GM23338 (cell line): ENCODE measurements around the gene VPS4A. TPM values are rescaled to one million over a fixed set of nuclear protein-coding genes. Genes with fewer than 3 reads are reported as not detected.
A peak's percentile ranks its signal among the peaks of the same experiment; 100 is the strongest.

Experiments
- ATAC-seq: fragments of 200-7000 bp; cut with Tn5 transposase; 3 replicates; pipeline ENCODE4 v1.9.1; 2020
- DNase-seq: peaks from one replicate; pipeline ENCODE4 v3.0.0-alpha.2; 2015; ENCODE audit warnings: low spot score
- H2AFZ ChIP-seq: fragments of 200-600 bp; sonication (generic); 2 replicates; pipeline ENCODE4 v1.8.0; 2016; ENCODE audit warnings: antibody characterized with exemption, mild to moderate bottlenecking, moderate library complexity
- H3F3A ChIP-seq: fragments of 200-600 bp; sonication (generic); replicated peaks from 2 replicates; pipeline ENCODE4 v1.8.0; 2017; ENCODE audit warnings: antibody characterized with exemption, mixed run types, low read depth
- H3K27ac ChIP-seq: fragments of 200-600 bp; sonication (generic); 2 replicates; pipeline ENCODE4 v1.6.1; 2016; ENCODE audit warnings: low read depth
- H3K27me3 ChIP-seq: fragments of 200-600 bp; sonication (generic); 2 replicates; pipeline ENCODE4 v1.8.0; 2016; ENCODE audit warnings: mild to moderate bottlenecking, mixed run types, moderate library complexity; ENCODE audit not compliant: insufficient read depth
- H3K36me3 ChIP-seq: fragments of 200-600 bp; sonication (generic); 2 replicates; pipeline ENCODE4 v1.8.0; 2016; ENCODE audit warnings: mild to moderate bottlenecking; ENCODE audit not compliant: insufficient read depth
- H3K4me1 ChIP-seq: fragments of 200-600 bp; sonication (generic); 2 replicates; pipeline ENCODE4 v1.8.0; 2016; ENCODE audit warnings: mild to moderate bottlenecking, moderate library complexity; ENCODE audit not compliant: insufficient read depth
- H3K4me2 ChIP-seq: fragments of 200-600 bp; sonication (generic); 2 replicates; pipeline ENCODE4 v1.7.1; 2017; ENCODE audit warnings: mixed run types
- H3K4me3 ChIP-seq: fragments of 200-600 bp; sonication (generic); 2 replicates; pipeline ENCODE4 v1.6.1; 2016; ENCODE audit warnings: mixed run types
- H3K79me2 ChIP-seq: fragments of 200-600 bp; sonication (generic); replicated peaks from 2 replicates; pipeline ENCODE4 v1.8.0; 2017; ENCODE audit warnings: mild to moderate bottlenecking; ENCODE audit not compliant: insufficient read depth
- H3K9me2 ChIP-seq: fragments of 200-600 bp; sonication (generic); 2 replicates; pipeline ENCODE4 v1.8.0; 2017; ENCODE audit not compliant: insufficient read depth
- H4K20me1 ChIP-seq: fragments of 200-600 bp; sonication (generic); replicated peaks from 2 replicates; pipeline ENCODE4 v1.8.0; 2017; ENCODE audit warnings: mild to moderate bottlenecking; ENCODE audit not compliant: insufficient read depth
- H3K27ac Mint-ChIP-seq: 2 replicates; pipeline ENCODE4 v1.8.0; 2020; ENCODE audit warnings: inconsistent platforms, mild to moderate bottlenecking, moderate library complexity, mixed read lengths
- H3K27me3 Mint-ChIP-seq: 3 replicates; pipeline ENCODE4 v1.8.0; 2022; ENCODE audit warnings: low read depth, mild to moderate bottlenecking, moderate library complexity, mixed read lengths, inconsistent platforms; ENCODE audit not compliant: insufficient read depth, poor library complexity
- H3K36me3 Mint-ChIP-seq: 3 replicates; pipeline ENCODE4 v1.8.0; 2021; ENCODE audit warnings: low read depth, mild to moderate bottlenecking, inconsistent platforms, moderate library complexity, mixed read lengths
- H3K4me1 Mint-ChIP-seq: 3 replicates; pipeline ENCODE4 v1.8.0; 2020; ENCODE audit warnings: mild to moderate bottlenecking, inconsistent platforms, mixed read lengths
- H3K4me3 Mint-ChIP-seq: 3 replicates; pipeline ENCODE4 v1.8.0; 2021; ENCODE audit warnings: moderate library complexity, mild to moderate bottlenecking, inconsistent platforms, mixed read lengths
- H3K9me3 Mint-ChIP-seq: 3 replicates; pipeline ENCODE4 v1.8.0; 2020; ENCODE audit warnings: moderate library complexity, mild to moderate bottlenecking, inconsistent platforms, mixed read lengths
- CREB1 ChIP-seq: fragments of 250-450 bp; sonication (Bioruptor Pico); IDR thresholded peaks from 2 replicates; pipeline ENCODE4 v1.5.0; 2020; ENCODE audit warnings: low read depth, mild to moderate bottlenecking, moderate library complexity
- EZH2 ChIP-seq: fragments of 200-600 bp; sonication (generic); IDR thresholded peaks from one replicate; pipeline ENCODE4 v1.8.0; 2017; ENCODE audit warnings: antibody characterized with exemption, mild to moderate bottlenecking, low read depth; ENCODE audit not compliant: unreplicated experiment
- EZH2phosphoT487 ChIP-seq: fragments of 200-600 bp; sonication (generic); IDR thresholded peaks from one replicate; pipeline ENCODE4 v1.8.1; 2018; ENCODE audit warnings: antibody characterized with exemption; ENCODE audit not compliant: unreplicated experiment
- JUNB ChIP-seq: IDR thresholded peaks from one replicate; pipeline ENCODE4 v1.6.1; 2016; ENCODE audit warnings: antibody characterized with exemption; ENCODE audit not compliant: unreplicated experiment
- NANOG ChIP-seq: IDR thresholded peaks from 2 replicates; pipeline ENCODE4 v1.6.1; 2016; ENCODE audit warnings: antibody characterized with exemption, borderline replicate concordance
- POLR2AphosphoS5 ChIP-seq: IDR thresholded peaks from 2 replicates; pipeline ENCODE4 v1.6.1; 2016; ENCODE audit warnings: antibody characterized with exemption, low read depth
- STAT1 ChIP-seq: IDR thresholded peaks from one replicate; pipeline ENCODE4 v1.6.1; 2016; ENCODE audit warnings: antibody characterized with exemption; ENCODE audit not compliant: unreplicated experiment
- ZNF114 ChIP-seq: fragments of 250-450 bp; sonication (Bioruptor Pico); IDR thresholded peaks from 2 replicates; pipeline ENCODE4 v1.5.0; 2020; ENCODE audit warnings: mild to moderate bottlenecking, moderate library complexity
- ZNF331 ChIP-seq: fragments of 250-450 bp; sonication (Bioruptor Pico); IDR thresholded peaks from 2 replicates; pipeline ENCODE4 v1.5.0; 2020; ENCODE audit warnings: low read depth, mild to moderate bottlenecking, moderate library complexity
- polyA plus RNA-seq: library from polyadenylated mRNA; unstranded; fragments of >200 nt; fragmentation: Nextera tagmentation; extraction: Ambion mirVana; gene quantifications from 2 replicates; pipeline ENCODE4 v1.2.1, GENCODE V29; 2016
- total RNA-seq: library from RNA; depleted of rRNA; stranded (reverse); fragments of >200 nt; shearing (Covaris generic); gene quantifications from 2 replicates; pipeline ENCODE4 v1.2.3, GENCODE V29; 2014
- TF ChIP-seq, protein P1 (sequence below), 2 experiments: fragments of 200-600 bp in 1 of 2; sonication (generic) in 1 of 2; conservative IDR thresholded peaks; 2 replicates each; pipeline versions ENCODE4 v1.5.1 to v1.6.1; 2016 to 2017; ENCODE audit warnings: antibody characterized with exemption in 2 of 2, low read depth in 2 of 2, mild to moderate bottlenecking in 2 of 2, moderate library complexity in 1 of 2
- TF ChIP-seq, protein P2 (sequence below): IDR thresholded peaks from 2 replicates; pipeline ENCODE4 v1.6.1; 2016; ENCODE audit warnings: antibody characterized with exemption
- TF ChIP-seq, protein P3 (sequence below): IDR thresholded peaks from one replicate; pipeline ENCODE4 v1.6.1; 2018; ENCODE audit warnings: antibody characterized with exemption; ENCODE audit not compliant: unreplicated experiment
- TF ChIP-seq, protein P4 (sequence below): fragments of 250-450 bp; sonication (Bioruptor Pico); IDR thresholded peaks from 2 replicates; pipeline ENCODE4 v1.5.0; 2020; ENCODE audit warnings: mild to moderate bottlenecking, moderate library complexity

The VPS4A gene
- total and polyA plus RNA-seq, 2 experiments from 2014 or later, result 29.1 to 32.7 TPM

DNA sequence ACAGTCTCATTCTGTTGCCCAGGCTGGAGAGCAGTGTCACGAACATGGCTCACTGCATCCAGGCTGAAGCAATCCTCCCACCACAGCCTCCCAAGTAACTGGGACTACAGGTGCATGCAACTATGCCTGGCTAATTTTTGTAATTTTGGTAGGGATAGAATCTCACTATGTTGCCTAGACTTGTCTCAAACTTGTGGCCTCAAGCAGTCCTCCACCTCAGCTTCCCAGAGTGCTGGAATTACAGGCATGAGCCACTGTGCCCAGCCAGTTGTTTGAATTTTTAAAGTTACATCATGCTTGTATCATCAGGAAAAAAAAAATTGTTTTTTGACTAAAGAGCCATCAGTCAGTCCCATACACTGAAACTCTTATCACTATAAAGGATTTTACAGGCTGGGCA, 17.1 kb upstream of the VPS4A start:
- no peaks in the 10 kb centered on the region for H3K9me3 Mint-ChIP-seq
- no peak for ATAC-seq

More for the DNA sequence above, 17.1 kb upstream of the VPS4A start:
- no peaks in the 10 kb centered on the region for H3F3A ChIP-seq
- no peaks in the 10 kb centered on the region for H3K27me3 ChIP-seq
- H3K79me2 ChIP-seq, result no peaks in the 10 kb centered on the region
- no peaks in the 10 kb centered on the region; the same call in 1 of the 2 replicates for H4K20me1 ChIP-seq
- H3K27ac ChIP-seq, result 0 out of 2 replicates have a peak overlapping the region, but pooled peaks have one; percentile 26
- H2AFZ ChIP-seq, result no peak overlapping the region
- no peaks in the 10 kb centered on the region for H3K9me2 ChIP-seq
- H3K4me1 ChIP-seq, result no peaks in the 10 kb centered on the region
- H3K4me1 Mint-ChIP-seq, result no peaks in the 10 kb centered on the region
- H3K4me3 Mint-ChIP-seq, result no peak overlapping the region
- TF ChIP-seq NANOG (no peak), CREB1 (CRISPR knock-in tag) (no peak), EZH2 (no peak), JUNB (no peak), STAT1 (no peak), ZNF331 (no peak), ZNF114 (no peak), POLR2AphosphoS5 (no peak), EZH2phosphoT487 (no peak)
- TF ChIP-seq, protein P1, sequence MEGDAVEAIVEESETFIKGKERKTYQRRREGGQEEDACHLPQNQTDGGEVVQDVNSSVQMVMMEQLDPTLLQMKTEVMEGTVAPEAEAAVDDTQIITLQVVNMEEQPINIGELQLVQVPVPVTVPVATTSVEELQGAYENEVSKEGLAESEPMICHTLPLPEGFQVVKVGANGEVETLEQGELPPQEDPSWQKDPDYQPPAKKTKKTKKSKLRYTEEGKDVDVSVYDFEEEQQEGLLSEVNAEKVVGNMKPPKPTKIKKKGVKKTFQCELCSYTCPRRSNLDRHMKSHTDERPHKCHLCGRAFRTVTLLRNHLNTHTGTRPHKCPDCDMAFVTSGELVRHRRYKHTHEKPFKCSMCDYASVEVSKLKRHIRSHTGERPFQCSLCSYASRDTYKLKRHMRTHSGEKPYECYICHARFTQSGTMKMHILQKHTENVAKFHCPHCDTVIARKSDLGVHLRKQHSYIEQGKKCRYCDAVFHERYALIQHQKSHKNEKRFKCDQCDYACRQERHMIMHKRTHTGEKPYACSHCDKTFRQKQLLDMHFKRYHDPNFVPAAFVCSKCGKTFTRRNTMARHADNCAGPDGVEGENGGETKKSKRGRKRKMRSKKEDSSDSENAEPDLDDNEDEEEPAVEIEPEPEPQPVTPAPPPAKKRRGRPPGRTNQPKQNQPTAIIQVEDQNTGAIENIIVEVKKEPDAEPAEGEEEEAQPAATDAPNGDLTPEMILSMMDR (conservative IDR thresholded peaks at IDR 0.05; ENCODE audit: low read depth in 2 of 2), result no peak
- TF ChIP-seq, protein P2, sequence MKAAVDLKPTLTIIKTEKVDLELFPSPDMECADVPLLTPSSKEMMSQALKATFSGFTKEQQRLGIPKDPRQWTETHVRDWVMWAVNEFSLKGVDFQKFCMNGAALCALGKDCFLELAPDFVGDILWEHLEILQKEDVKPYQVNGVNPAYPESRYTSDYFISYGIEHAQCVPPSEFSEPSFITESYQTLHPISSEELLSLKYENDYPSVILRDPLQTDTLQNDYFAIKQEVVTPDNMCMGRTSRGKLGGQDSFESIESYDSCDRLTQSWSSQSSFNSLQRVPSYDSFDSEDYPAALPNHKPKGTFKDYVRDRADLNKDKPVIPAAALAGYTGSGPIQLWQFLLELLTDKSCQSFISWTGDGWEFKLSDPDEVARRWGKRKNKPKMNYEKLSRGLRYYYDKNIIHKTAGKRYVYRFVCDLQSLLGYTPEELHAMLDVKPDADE, result no peak
- TF ChIP-seq, protein P3, sequence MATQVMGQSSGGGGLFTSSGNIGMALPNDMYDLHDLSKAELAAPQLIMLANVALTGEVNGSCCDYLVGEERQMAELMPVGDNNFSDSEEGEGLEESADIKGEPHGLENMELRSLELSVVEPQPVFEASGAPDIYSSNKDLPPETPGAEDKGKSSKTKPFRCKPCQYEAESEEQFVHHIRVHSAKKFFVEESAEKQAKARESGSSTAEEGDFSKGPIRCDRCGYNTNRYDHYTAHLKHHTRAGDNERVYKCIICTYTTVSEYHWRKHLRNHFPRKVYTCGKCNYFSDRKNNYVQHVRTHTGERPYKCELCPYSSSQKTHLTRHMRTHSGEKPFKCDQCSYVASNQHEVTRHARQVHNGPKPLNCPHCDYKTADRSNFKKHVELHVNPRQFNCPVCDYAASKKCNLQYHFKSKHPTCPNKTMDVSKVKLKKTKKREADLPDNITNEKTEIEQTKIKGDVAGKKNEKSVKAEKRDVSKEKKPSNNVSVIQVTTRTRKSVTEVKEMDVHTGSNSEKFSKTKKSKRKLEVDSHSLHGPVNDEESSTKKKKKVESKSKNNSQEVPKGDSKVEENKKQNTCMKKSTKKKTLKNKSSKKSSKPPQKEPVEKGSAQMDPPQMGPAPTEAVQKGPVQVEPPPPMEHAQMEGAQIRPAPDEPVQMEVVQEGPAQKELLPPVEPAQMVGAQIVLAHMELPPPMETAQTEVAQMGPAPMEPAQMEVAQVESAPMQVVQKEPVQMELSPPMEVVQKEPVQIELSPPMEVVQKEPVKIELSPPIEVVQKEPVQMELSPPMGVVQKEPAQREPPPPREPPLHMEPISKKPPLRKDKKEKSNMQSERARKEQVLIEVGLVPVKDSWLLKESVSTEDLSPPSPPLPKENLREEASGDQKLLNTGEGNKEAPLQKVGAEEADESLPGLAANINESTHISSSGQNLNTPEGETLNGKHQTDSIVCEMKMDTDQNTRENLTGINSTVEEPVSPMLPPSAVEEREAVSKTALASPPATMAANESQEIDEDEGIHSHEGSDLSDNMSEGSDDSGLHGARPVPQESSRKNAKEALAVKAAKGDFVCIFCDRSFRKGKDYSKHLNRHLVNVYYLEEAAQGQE, result no peak
- TF ChIP-seq, protein P4, sequence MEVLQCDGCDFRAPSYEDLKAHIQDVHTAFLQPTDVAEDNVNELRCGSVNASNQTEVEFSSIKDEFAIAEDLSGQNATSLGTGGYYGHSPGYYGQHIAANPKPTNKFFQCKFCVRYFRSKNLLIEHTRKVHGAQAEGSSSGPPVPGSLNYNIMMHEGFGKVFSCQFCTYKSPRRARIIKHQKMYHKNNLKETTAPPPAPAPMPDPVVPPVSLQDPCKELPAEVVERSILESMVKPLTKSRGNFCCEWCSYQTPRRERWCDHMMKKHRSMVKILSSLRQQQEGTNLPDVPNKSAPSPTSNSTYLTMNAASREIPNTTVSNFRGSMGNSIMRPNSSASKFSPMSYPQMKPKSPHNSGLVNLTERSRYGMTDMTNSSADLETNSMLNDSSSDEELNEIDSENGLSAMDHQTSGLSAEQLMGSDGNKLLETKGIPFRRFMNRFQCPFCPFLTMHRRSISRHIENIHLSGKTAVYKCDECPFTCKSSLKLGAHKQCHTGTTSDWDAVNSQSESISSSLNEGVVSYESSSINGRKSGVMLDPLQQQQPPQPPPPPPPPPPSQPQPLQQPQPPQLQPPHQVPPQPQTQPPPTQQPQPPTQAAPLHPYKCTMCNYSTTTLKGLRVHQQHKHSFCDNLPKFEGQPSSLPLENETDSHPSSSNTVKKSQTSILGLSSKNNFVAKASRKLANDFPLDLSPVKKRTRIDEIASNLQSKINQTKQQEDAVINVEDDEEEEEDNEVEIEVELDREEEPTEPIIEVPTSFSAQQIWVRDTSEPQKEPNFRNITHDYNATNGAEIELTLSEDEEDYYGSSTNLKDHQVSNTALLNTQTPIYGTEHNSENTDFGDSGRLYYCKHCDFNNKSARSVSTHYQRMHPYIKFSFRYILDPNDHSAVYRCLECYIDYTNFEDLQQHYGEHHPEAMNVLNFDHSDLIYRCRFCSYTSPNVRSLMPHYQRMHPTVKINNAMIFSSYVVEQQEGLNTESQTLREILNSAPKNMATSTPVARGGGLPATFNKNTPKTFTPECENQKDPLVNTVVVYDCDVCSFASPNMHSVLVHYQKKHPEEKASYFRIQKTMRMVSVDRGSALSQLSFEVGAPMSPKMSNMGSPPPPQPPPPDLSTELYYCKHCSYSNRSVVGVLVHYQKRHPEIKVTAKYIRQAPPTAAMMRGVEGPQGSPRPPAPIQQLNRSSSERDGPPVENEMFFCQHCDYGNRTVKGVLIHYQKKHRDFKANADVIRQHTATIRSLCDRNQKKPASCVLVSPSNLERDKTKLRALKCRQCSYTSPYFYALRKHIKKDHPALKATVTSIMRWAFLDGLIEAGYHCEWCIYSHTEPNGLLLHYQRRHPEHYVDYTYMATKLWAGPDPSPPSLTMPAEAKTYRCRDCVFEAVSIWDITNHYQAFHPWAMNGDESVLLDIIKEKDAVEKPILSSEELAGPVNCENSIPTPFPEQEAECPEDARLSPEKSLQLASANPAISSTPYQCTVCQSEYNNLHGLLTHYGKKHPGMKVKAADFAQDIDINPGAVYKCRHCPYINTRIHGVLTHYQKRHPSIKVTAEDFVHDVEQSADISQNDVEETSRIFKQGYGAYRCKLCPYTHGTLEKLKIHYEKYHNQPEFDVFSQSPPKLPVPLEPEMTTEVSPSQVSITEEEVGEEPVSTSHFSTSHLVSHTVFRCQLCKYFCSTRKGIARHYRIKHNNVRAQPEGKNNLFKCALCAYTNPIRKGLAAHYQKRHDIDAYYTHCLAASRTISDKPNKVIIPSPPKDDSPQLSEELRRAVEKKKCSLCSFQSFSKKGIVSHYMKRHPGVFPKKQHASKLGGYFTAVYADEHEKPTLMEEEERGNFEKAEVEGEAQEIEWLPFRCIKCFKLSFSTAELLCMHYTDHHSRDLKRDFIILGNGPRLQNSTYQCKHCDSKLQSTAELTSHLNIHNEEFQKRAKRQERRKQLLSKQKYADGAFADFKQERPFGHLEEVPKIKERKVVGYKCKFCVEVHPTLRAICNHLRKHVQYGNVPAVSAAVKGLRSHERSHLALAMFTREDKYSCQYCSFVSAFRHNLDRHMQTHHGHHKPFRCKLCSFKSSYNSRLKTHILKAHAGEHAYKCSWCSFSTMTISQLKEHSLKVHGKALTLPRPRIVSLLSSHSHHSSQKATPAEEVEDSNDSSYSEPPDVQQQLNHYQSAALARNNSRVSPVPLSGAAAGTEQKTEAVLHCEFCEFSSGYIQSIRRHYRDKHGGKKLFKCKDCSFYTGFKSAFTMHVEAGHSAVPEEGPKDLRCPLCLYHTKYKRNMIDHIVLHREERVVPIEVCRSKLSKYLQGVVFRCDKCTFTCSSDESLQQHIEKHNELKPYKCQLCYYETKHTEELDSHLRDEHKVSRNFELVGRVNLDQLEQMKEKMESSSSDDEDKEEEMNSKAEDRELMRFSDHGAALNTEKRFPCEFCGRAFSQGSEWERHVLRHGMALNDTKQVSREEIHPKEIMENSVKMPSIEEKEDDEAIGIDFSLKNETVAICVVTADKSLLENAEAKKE (CRISPR knock-in tag), result no peak
- peaks cover 3% of the 10 kb centered on the region; the same call in 2 of the 3 replicates for H3K36me3 Mint-ChIP-seq
- peaks cover 1% of the 10 kb centered on the region for H3K27me3 Mint-ChIP-seq
- H3K27ac Mint-ChIP-seq, result no peak overlapping the region
- H3K4me2 ChIP-seq, result no peak overlapping the region
- no peak for DNase-seq
- H3K36me3 ChIP-seq, result no peaks in the 10 kb centered on the region
- H3K4me3 ChIP-seq, result no peak overlapping the region
